ENCODE measurements around the gene NRIP2.

- TF ChIP-seq GATA3 (IDR thresholded peaks at IDR 0.05; ENCODE audit: low read depth, low read length) (no peak), GATA2 (IDR thresholded peaks at IDR 0.05; ENCODE audit: low read depth, low read length) (no peak)
Measured at GRCh38 chr12:2833810-2834209, 1.0 kb downstream of the NRIP2 start.
